Neural crest cell (in vitro differentiated cells): Measurements from ENCODE around the gene MYOM1. TPM values are rescaled to one million over a fixed set of nuclear protein-coding genes. Genes with fewer than 3 reads are reported as not detected.
"Not testable (repeated sequence)": the region's sequence is repeated elsewhere in the genome, so short reads cannot be mapped to it uniquely, and the experiment has no call there.

Source experiments
- DNase-seq: peaks from one replicate; pipeline ENCODE4 v3.0.0; 2021; ENCODE audit warnings: low read depth, mixed read lengths, low spot score
- H3K27ac Mint-ChIP-seq: one replicate; pipeline ENCODE4 v1.8.0; 2021; ENCODE audit warnings: mild to moderate bottlenecking, mixed read lengths; ENCODE audit not compliant: unreplicated experiment
- H3K27me3 Mint-ChIP-seq: 2 replicates; pipeline ENCODE4 v1.8.0; 2021; ENCODE audit warnings: low read depth, mild to moderate bottlenecking, mixed read lengths
- H3K36me3 Mint-ChIP-seq: 2 replicates; pipeline ENCODE4 v1.8.0; 2021; ENCODE audit warnings: low read depth, mild to moderate bottlenecking, mixed read lengths
- H3K4me1 Mint-ChIP-seq: 2 replicates; pipeline ENCODE4 v1.8.0; 2021; ENCODE audit warnings: mixed read lengths
- H3K4me3 Mint-ChIP-seq: one replicate; pipeline ENCODE4 v1.8.0; 2021; ENCODE audit warnings: mild to moderate bottlenecking, mixed read lengths
- H3K9me3 Mint-ChIP-seq: 2 replicates; pipeline ENCODE4 v1.8.0; 2021; ENCODE audit warnings: mixed read lengths
- total RNA-seq: library from RNA; stranded (reverse); gene quantifications from 2 replicates; pipeline ENCODE4 v1.2.1, GENCODE V29; 2021
- TF ChIP-seq, protein P1 (sequence below): fragments of 200-600 bp; sonication (generic); conservative IDR thresholded peaks from 2 replicates; pipeline ENCODE4 v1.5.0; 2021; ENCODE audit warnings: antibody characterized with exemption, mild to moderate bottlenecking

Gene MYOM1
- total RNA-seq, 1 donor from 2014 or later, result 0.89 TPM

DNA sequence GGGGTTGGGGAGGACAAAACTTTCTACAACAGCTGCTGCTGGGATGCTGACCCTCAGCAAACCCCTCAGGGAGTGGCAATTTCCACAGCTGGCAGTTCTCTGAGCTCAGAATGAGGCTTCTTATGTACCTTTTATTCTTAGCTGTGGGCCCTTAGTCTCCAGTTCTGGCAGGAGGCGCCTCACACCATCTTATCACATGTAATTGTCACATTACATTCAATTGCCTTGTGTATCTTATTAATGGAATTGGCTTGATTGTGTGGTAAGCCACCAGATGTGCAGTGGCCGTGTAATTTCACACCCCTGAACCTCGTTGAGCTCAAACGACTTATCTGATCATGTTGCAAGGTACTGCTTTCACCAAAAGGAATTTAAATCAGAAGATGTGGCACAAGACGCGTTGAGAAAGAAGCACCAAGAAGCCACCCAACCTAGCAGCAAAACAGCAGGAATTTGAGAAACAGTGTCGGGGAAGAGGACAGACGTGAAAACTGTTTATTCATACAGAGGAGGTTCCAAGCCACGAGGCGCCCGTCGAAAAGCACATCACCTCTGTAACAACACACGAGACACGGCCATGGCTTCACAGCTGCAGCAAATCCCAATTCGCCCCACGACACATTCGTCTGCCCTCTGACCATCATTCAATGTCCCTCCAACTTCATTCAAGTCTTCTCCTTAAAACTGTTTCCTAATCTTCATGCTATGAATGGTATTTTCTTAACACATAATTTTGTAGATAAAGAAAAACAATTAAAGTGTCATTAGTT lies 153.2 kb downstream of the MYOM1 start:
- H3K9me3 Mint-ChIP-seq, result no peaks in the 10 kb centered on the region
- H3K27me3 Mint-ChIP-seq, result no peaks in the 10 kb centered on the region
- TF ChIP-seq, protein P1, sequence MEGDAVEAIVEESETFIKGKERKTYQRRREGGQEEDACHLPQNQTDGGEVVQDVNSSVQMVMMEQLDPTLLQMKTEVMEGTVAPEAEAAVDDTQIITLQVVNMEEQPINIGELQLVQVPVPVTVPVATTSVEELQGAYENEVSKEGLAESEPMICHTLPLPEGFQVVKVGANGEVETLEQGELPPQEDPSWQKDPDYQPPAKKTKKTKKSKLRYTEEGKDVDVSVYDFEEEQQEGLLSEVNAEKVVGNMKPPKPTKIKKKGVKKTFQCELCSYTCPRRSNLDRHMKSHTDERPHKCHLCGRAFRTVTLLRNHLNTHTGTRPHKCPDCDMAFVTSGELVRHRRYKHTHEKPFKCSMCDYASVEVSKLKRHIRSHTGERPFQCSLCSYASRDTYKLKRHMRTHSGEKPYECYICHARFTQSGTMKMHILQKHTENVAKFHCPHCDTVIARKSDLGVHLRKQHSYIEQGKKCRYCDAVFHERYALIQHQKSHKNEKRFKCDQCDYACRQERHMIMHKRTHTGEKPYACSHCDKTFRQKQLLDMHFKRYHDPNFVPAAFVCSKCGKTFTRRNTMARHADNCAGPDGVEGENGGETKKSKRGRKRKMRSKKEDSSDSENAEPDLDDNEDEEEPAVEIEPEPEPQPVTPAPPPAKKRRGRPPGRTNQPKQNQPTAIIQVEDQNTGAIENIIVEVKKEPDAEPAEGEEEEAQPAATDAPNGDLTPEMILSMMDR, result no peak
- no peak for DNase-seq
- H3K36me3 Mint-ChIP-seq, result no peaks in the 10 kb centered on the region
- peak overlapping the region; percentile 2 for H3K27ac Mint-ChIP-seq
- no peak overlapping the region for H3K4me3 Mint-ChIP-seq
- peaks cover 7% of the 10 kb centered on the region for H3K4me1 Mint-ChIP-seq

DNA sequence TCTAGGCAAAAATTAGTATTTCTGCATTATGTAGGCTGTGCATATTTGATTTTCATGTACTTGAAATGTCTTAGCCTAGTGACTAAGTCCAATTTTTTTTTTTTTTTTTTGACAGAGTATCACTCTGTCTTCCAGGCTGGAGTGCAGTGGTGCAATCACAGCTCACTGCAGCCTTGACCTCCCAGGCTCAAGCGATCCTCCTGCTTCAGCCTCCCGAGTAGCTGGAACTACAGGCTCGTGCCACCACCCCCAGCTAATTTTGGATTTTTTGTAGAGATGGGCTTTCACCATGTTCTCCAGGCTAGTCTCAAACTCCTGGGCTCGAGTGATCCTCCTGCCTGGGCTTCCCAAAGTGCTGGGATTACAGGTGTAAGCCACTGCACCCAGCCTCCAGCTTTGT lies 156.0 kb downstream of the MYOM1 start:
- H3K4me3 Mint-ChIP-seq, H3K27ac Mint-ChIP-seq, H3K36me3 Mint-ChIP-seq, DNase-seq, H3K27me3 Mint-ChIP-seq, H3K9me3 Mint-ChIP-seq: not testable (repeated sequence)
- H3K4me1 Mint-ChIP-seq, result peaks cover 31% of the 10 kb centered on the region

DNA sequence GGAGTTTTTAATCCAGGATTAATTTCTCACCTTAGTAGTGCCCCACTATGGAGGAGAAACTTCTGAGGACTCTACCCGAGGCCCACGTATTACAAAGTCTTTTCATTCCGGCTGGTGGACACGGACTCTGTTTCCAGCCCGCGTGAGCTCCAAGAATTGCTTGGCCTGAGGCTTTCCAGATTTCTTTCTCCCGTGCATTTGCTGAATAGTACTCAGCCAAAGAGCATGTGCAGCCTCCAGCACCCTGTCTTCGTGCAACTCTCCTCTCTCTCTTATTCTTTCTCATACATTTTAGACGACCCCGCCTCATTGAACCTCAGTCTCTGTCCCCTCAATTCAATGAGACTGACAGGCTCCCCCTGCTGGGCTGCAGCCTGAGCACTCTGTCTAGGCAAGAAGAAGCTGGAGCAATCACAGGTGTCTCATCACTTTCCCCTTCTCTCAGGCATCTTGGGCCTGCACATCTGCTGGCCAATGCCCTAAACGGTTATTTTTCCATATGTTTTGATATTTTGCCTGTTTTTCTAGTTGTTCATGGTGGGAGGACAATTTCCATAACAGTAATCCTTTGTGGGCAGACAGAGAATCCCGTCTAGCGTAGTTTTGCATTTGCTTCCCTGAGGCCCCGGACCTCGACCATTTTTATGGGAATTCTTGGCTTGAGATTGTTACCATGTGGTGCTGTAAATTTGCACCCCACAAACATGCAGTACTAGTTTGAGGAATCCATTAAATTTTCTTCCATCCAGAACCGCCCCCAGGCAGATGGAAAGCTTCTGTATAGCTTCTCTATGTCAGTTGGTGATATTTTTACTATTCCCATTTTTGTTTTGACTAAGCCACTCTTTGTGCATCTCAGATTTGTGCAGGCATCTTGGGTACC lies 156.7 kb downstream of the MYOM1 start:
- Mint-ChIP-seq H3K4me1 (peaks cover 37% of the 10 kb centered on the region), H3K9me3 (no peaks in the 10 kb centered on the region), H3K27me3 (no peaks in the 10 kb centered on the region), H3K27ac (no peak overlapping the region), H3K4me3 (no peak overlapping the region), H3K36me3 (no peaks in the 10 kb centered on the region)
- DNase-seq, result peak; percentile 70
- TF ChIP-seq, protein P1, result peak; percentile 71

DNA sequence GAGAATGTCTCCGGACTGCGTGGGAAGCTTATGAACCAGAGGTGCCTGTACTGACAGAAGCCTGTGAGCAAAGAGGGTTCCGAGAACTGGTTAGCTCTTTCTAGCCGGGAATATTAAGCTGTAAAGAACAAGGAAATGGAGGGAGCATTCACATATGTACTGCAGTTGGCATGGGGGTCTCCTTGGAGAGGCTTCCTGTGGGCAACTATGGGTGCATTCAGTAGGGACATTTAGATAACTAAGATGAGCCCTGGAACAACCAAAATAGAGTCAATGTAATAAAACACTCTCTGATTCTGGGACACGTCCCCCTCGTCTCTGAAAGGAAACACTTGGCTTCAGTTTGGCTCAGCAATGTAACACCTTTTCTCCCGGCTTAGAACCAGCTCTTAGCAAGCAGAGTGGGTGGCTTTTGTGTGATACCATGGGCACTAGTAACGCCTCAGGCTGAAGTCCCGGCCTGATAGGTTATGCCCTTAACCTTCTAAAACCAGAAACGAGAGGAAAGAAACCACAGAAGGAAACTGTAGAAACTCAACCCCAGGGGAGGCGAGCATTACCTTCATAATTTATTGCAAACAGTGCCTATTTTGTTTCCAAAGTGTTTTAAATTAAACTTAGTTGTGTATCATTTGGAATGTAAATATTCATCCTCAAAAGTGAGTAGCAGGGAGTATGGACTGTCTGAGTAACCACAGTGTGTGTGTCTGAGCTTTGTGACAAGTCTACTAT lies 158.0 kb downstream of the MYOM1 start:
- DNase-seq, result no peak
- TF ChIP-seq, protein P1, result no peak
- peaks cover 39% of the 10 kb centered on the region for H3K4me1 Mint-ChIP-seq
- H3K27me3 Mint-ChIP-seq, result no peaks in the 10 kb centered on the region
- no peak overlapping the region for H3K4me3 Mint-ChIP-seq
- no peaks in the 10 kb centered on the region for H3K9me3 Mint-ChIP-seq
- H3K27ac Mint-ChIP-seq, result no peak overlapping the region
- H3K36me3 Mint-ChIP-seq, result no peaks in the 10 kb centered on the region

DNA sequence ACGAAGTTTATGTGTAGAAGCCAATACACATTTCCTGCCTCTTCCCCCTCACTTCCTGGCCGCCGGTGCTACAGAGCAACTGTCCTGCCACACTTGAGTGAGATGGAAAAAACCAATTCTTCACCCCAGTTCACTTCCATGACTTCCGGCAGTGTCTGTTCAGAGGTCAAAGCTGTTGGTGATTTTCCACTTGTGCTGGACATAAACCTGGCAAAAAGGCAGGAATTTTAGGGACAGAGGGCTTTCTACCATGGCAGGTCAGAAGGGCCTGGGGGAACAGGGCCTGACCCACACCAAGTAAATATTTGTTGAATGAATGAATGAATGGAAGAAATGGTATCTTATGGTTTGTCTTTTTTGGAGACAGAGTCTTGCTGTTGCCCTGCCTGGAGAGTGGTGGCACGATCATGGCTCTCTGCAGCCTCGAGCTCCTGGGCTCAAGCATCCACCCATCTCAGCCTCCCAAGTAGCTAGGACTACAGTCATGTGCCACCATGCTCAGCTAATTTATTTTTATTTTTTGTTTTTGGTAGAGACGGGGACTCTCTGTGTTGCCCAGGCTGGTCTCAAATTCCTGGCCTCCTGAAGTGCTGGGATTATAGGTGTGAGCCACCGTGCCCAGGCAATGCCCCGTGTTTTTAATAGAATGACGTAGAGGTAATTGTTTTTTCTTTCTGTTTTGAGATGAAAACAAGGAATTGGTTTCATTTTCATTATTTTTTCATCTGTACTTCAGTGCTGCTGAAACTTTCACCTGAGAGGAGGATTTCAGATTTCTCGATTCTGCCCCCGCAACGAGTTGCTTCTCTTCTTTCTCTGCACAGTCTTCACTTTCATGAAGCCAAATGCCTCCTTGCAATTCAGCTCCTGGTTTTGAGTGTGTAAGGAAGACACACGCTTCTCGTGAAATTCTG lies 158.8 kb downstream of the MYOM1 start:
- Mint-ChIP-seq H3K4me3 (no peak overlapping the region), H3K27me3 (no peaks in the 10 kb centered on the region), H3K27ac (no peak overlapping the region), H3K9me3 (no peaks in the 10 kb centered on the region), H3K36me3 (no peaks in the 10 kb centered on the region), H3K4me1 (peaks cover 43% of the 10 kb centered on the region)
- no peak for DNase-seq
- TF ChIP-seq, protein P1, result no peak
